Omental fat pad (tissue), 4 donors: ENCODE measurements around the gene MAGI2. TPM values are rescaled to one million over a fixed set of nuclear protein-coding genes. Genes with fewer than 3 reads are reported as not detected.

Experiments
- ATAC-seq: fragments of 150-250 bp; one replicate; pipeline ENCODE4 v1.9.1; 2016; ENCODE audit warnings: mild to moderate bottlenecking, moderate library complexity; ENCODE audit not compliant: low FRiP score
- DNase-seq: peaks from one replicate; pipeline ENCODE4 v3.0.0-alpha.2; 2019; ENCODE audit warnings: low spot score
- CTCF ChIP-seq, 3 donors: fragments of 450-650 bp; IDR thresholded peaks; one replicate each; pipeline ENCODE4 v1.5.1; 2016 to 2017; ENCODE audit warnings: antibody characterized with exemption in 3 of 3, mild to moderate bottlenecking in 3 of 3, moderate library complexity in 2 of 3
- total RNA-seq, 4 donors: library from RNA; depleted of rRNA; stranded (reverse); fragments of >200 nt; gene quantifications; one replicate each; pipeline ENCODE4 v1.1.0, GENCODE V29; 2016

The MAGI2 gene
- total RNA-seq, 4 donors from 2014 or later, result 9.3 to 20.6 (median 13.2) TPM

- DNase-seq, result no peak
- TF ChIP-seq CTCF (IDR thresholded peaks at IDR 0.05), result no peak
- ATAC-seq, result no peak
Measured at GRCh38 chr7:78762625-78763024, 690.8 kb downstream of the MAGI2 start.

GRCh38 chr7:78760620-78761355 lies 692.7 kb downstream of the MAGI2 start:
- DNase-seq (no peak), ATAC-seq (no peak)
- TF ChIP-seq CTCF (IDR thresholded peaks at IDR 0.05), result no peak

- no peak for TF ChIP-seq CTCF (IDR thresholded peaks at IDR 0.05)
- no peak for ATAC-seq
- no peak for DNase-seq
Measured at GRCh38 chr7:78752554-78752953, 700.9 kb downstream of the MAGI2 start.

- DNase-seq (no peak), ATAC-seq (no peak)
- TF ChIP-seq CTCF (IDR thresholded peaks at IDR 0.05), result no peak
Measured at GRCh38 chr7:78751253-78751652, 702.2 kb downstream of the MAGI2 start.

- DNase-seq (no peak), ATAC-seq (no peak)
- TF ChIP-seq CTCF (IDR thresholded peaks at IDR 0.05), result no peak
Measured at GRCh38 chr7:78749052-78749746, 704.3 kb downstream of the MAGI2 start.

GRCh38 chr7:78747592-78747991 lies 705.9 kb downstream of the MAGI2 start:
- ATAC-seq, result no peak
- TF ChIP-seq CTCF (IDR thresholded peaks at IDR 0.05), result no peak
- DNase-seq, result no peak

GRCh38 chr7:78746301-78746700 lies 707.2 kb downstream of the MAGI2 start:
- no peak for ATAC-seq
- no peak for TF ChIP-seq CTCF (IDR thresholded peaks at IDR 0.05)

More at GRCh38 chr7:78746301-78746700, 707.2 kb downstream of the MAGI2 start:
- no peak for DNase-seq
